Esophagus muscularis mucosa (tissue), 3 donors: ENCODE data around the gene SYNDIG1L.

Experiments used
- CTCF ChIP-seq, 3 experiments: fragments of 200-600 bp in 2 of 3; fragments of 450-650 bp in 1 of 3; sonication (generic) in 2 of 3; IDR thresholded peaks; one replicate each; pipeline ENCODE4 v1.5.1; 2017 to 2019; ENCODE audit warnings: antibody characterized with exemption in 3 of 3, mild to moderate bottlenecking in 2 of 3, moderate library complexity in 1 of 3
- POLR2AphosphoS5 ChIP-seq, 2 donors: sonication (generic); formaldehyde crosslinking; IDR thresholded peaks; one replicate each; pipeline ENCODE4 v1.6.1; 2017; ENCODE audit warnings: antibody characterized with exemption in 2 of 2

- no peak for TF ChIP-seq CTCF (IDR thresholded peaks at IDR 0.05)
- no peak for TF ChIP-seq POLR2AphosphoS5 (IDR thresholded peaks at IDR 0.05)
These were observed 8.0 kb downstream of the SYNDIG1L start for GRCh38 chr14:74418031-74418430.
